ENCODE data around the gene SLC22A1.

SLC22A1 gene

DNA sequence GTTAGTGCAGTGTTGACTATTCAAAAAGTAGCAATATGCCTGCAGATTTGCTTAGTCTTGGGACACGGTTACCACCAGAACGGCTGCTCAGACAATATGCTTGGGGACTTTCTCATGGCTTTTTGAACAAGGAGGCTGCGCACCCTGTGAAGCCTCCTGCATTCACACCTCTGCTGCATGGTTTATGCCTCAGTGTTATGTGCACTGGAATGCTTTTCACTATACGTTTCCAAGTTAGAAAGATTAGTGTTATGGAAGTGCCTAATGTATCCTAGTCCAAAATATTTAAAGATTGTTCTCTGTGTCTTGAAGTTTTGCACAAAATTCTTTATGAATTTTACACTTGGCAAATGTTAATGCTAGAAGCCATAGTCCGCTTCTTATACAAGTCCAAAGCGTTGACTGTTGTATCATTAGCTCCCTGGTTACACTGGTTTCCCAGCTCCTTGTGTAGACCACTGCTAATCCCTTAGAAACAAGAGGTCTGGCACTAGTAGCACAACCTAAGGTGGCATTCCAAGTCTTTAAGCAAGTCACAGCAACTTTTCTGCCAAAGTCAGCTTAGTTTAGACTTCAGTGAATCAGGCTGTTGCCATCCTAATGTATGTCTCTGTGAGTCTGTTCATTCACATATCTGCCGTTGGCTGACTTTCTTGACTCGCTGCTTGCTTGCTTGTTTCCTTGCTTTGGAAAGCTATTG is 26.3 kb upstream of the SLC22A1 start:
- TF ChIP-seq, protein P1, sequence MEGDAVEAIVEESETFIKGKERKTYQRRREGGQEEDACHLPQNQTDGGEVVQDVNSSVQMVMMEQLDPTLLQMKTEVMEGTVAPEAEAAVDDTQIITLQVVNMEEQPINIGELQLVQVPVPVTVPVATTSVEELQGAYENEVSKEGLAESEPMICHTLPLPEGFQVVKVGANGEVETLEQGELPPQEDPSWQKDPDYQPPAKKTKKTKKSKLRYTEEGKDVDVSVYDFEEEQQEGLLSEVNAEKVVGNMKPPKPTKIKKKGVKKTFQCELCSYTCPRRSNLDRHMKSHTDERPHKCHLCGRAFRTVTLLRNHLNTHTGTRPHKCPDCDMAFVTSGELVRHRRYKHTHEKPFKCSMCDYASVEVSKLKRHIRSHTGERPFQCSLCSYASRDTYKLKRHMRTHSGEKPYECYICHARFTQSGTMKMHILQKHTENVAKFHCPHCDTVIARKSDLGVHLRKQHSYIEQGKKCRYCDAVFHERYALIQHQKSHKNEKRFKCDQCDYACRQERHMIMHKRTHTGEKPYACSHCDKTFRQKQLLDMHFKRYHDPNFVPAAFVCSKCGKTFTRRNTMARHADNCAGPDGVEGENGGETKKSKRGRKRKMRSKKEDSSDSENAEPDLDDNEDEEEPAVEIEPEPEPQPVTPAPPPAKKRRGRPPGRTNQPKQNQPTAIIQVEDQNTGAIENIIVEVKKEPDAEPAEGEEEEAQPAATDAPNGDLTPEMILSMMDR (IDR thresholded peaks at IDR 0.05; ENCODE audit: borderline replicate concordance, insufficient read depth, low read depth, low read length): no peak
- no peak overlapping the region for H3K4me3 ChIP-seq (ENCODE audit: low read depth, low read length)

DNA sequence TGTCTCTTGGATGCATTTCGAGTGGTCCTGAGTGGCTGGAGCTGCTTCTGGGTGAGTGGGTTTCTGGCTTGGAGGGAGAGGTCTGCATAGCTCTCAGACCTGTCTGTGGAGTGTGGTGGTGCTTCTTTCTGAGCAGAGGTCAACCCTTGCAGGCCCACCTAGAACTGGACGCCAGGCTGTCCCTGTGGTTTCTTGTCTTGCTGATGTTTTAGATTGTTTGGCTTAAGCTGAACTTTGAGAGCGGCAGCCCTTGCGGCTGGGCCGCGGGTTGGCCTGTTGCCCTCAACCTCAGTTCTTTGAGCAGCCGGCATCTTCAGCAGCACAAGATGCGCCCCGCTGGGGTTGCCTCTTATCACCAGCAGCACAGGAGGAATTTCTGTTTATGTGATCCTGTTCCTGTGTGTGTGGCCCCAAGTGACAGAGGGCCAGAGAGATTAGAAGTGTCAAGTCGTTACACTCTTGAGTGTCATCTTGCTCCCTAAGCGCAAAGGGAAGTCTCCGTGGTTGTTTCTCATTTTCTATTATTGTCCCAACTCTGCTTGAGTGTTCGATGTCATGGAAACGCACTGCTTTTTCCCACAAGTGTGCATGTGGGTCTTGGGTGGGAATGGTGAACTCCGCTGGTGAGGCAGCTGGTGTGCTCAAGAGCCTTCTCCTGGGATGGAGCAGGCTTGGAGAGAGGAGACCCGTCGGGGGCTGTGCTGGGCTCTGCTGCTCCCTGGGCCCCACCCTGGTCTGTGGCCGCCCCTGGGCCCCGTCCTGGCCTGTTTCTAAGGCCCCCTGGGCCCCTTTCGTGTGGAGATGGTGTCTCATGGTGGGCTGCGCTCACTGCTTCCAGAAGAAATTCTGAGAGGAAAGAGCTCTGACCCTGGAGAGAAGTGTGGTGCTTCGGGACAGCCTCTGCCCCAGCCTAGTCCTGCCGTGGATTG is 20.1 kb upstream of the SLC22A1 start:
- no peak overlapping the region for H3K4me3 ChIP-seq (ENCODE audit: low read depth, low read length)
- TF ChIP-seq, protein P1 (IDR thresholded peaks at IDR 0.05; ENCODE audit: borderline replicate concordance, insufficient read depth, low read depth, low read length): no peak

DNA sequence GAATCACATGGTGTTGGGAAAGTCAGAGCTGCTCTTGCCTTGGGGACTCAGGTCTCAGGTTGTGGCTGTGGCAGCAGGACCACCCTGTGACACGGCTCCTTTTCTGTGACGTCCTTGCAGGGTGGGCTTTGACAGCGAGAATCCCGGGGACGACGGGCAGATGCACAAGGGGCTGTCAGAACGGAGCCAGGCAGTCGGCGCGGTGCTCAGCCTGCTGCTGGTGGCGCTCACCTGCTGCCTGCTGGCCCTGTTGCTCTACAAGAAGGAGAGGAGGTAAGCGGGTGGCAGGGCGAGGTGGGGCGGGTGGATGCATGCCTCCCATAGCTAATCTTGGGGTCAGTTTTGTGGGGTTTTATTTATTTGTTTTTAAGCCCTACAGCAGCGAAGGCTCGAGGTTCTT is 19.2 kb upstream of the SLC22A1 start:
- no peak overlapping the region for H3K4me3 ChIP-seq (ENCODE audit: low read depth, low read length)
- TF ChIP-seq, protein P1 (IDR thresholded peaks at IDR 0.05; ENCODE audit: borderline replicate concordance, insufficient read depth, low read depth, low read length): no peak

DNA sequence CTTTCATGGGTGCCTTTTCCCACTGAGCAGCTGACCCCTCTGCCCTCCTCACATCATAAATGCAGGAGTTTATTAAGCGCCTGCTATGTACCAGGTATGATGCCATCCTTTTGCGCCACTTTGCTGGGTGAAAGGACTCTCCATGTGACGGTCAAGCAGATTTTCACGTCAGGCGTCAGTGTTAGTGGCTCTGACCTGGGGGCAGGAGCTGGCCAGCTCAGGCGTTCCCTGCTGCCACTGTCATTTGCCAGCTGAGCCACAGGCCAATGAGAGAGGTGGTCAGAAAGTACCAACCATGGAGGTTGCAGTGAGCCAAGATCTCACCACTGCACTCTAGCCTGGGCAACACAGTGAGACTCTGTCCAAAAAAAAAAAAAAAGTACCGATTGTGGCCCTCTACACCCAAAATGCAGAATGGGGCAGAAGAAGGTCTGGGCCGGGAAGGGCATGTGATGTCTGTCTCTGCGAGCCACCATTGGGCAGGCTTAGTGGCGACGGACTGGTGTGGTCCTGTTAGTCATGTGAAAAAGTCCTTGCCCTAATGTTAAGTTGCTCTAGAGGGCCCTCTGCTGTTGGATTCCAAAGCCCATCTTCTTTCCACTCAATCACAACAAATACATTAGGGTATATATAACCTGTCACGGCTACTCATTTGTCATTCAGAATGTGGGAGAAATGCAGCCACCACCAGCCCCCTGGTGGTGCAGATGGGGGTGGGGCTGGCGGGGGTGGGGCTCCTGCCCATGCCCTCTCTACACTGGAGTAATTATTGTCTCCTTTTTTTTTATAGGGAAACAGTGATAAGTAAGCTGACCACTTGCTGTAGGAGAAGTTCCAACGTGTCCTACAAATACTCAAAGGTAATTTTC is 18.4 kb upstream of the SLC22A1 start:
- TF ChIP-seq, protein P1 (IDR thresholded peaks at IDR 0.05; ENCODE audit: borderline replicate concordance, insufficient read depth, low read depth, low read length): peak; percentile 31; the same call in 1 of the 2 replicates
- no peak overlapping the region for H3K4me3 ChIP-seq (ENCODE audit: low read depth, low read length)

DNA sequence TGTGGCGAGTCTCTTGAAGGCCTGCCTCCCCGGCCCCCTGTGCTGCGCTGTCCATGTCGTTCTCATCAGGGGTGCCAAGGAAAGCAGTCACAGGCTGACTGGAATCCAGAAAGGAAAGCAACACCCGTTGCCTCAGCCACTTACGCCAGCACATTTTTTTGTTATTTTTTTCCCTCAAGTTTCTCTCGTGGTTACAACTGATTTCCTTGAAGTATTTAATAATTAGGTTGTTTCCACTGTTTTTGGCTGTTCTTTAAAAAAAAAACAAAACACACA is 17.9 kb upstream of the SLC22A1 start:
- no peak overlapping the region for H3K4me3 ChIP-seq (ENCODE audit: low read depth, low read length)
- TF ChIP-seq, protein P1 (IDR thresholded peaks at IDR 0.05; ENCODE audit: borderline replicate concordance, insufficient read depth, low read depth, low read length): no peak

DNA sequence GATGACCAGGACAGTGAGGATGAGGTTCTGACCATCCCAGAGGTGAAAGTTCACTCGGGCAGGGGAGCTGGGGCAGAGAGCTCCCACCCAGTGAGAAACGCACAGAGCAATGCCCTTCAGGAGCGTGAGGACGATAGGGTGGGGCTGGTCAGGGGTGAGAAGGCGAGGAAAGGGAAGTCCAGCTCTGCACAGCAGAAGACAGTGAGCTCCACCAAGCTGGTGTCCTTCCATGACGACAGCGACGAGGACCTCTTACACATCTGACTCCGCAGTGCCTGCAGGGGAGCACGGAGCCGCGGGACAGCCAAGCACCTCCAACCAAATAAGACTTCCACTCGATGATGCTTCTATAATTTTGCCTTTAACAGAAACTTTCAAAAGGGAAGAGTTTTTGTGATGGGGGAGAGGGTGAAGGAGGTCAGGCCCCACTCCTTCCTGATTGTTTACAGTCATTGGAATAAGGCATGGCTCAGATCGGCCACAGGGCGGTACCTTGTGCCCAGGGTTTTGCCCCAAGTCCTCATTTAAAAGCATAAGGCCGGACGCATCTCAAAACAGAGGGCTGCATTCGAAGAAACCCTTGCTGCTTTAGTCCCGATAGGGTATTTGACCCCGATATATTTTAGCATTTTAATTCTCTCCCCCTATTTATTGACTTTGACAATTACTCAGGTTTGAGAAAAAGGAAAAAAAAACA is 16.6 kb upstream of the SLC22A1 start:
- no peak overlapping the region for H3K4me3 ChIP-seq (ENCODE audit: low read depth, low read length)
- TF ChIP-seq, protein P1 (IDR thresholded peaks at IDR 0.05; ENCODE audit: borderline replicate concordance, insufficient read depth, low read depth, low read length): no peak

Measured in GM12875 (cell line).